ENCODE data around the gene ACSS3. TPM values are rescaled to one million over a fixed set of nuclear protein-coding genes. Genes with fewer than 3 reads are reported as not detected.
"Not testable (repeated sequence)": the region's sequence is repeated elsewhere in the genome, so short reads cannot be mapped to it uniquely, and the experiment has no call there.

ACSS3 gene
- total RNA-seq, 3 donors from 2014 or later = 0.11 TPM; not detected in 2

GRCh38 chr12:81083906-81084513, 6.1 kb downstream of the ACSS3 start:
- Mint-ChIP-seq H3K4me1 (ENCODE audit: low read depth) (no peaks in the 10 kb centered on the region), H3K4me3 (no peak overlapping the region)

GRCh38 chr12:81084811-81085350, 7.0 kb downstream of the ACSS3 start:
- DNase-seq (no peak), ATAC-seq (no peak)
- Mint-ChIP-seq H3K9me3 (peaks cover 8% of the 10 kb centered on the region), H3K36me3 (ENCODE audit: insufficient read depth) (no peaks in the 10 kb centered on the region), H3K4me3 (no peak overlapping the region), H3K4me1 (ENCODE audit: low read depth) (no peaks in the 10 kb centered on the region), H3K27me3 (ENCODE audit: low read depth) (no peaks in the 10 kb centered on the region)

More at GRCh38 chr12:81083906-81084513, 6.1 kb downstream of the ACSS3 start:
- Mint-ChIP-seq H3K27me3 (ENCODE audit: low read depth) (peaks cover 2% of the 10 kb centered on the region), H3K36me3 (ENCODE audit: insufficient read depth) (no peaks in the 10 kb centered on the region), H3K9me3 (peaks cover 8% of the 10 kb centered on the region)
- ATAC-seq (no peak), DNase-seq (no peak)

GRCh38 chr12:81085832-81086231, 8.0 kb downstream of the ACSS3 start:
- Mint-ChIP-seq H3K4me3 (no peak overlapping the region), H3K4me1 (ENCODE audit: low read depth) (no peaks in the 10 kb centered on the region), H3K9me3 (peaks cover 8% of the 10 kb centered on the region), H3K27me3 (ENCODE audit: low read depth) (no peaks in the 10 kb centered on the region), H3K36me3 (ENCODE audit: insufficient read depth) (no peaks in the 10 kb centered on the region)
- ATAC-seq (no peak), DNase-seq (no peak)

GRCh38 chr12:81086342-81086741, 8.5 kb downstream of the ACSS3 start:
- ATAC-seq = no peak
- H3K9me3 Mint-ChIP-seq = peaks cover 8% of the 10 kb centered on the region
- no peak overlapping the region for H3K4me3 Mint-ChIP-seq

GRCh38 chr12:81088221-81088620, 10.3 kb downstream of the ACSS3 start:
- Mint-ChIP-seq H3K27me3 (ENCODE audit: low read depth) (no peaks in the 10 kb centered on the region), H3K9me3 (peaks cover 8% of the 10 kb centered on the region), H3K4me3 (no peak overlapping the region), H3K36me3 (ENCODE audit: insufficient read depth) (no peaks in the 10 kb centered on the region), H3K4me1 (ENCODE audit: low read depth) (no peaks in the 10 kb centered on the region)
- no peak for DNase-seq
- ATAC-seq = no peak

More at GRCh38 chr12:81086342-81086741, 8.5 kb downstream of the ACSS3 start:
- H3K36me3 Mint-ChIP-seq (ENCODE audit: insufficient read depth) = no peaks in the 10 kb centered on the region
- DNase-seq = no peak
- no peaks in the 10 kb centered on the region for H3K4me1 Mint-ChIP-seq (ENCODE audit: low read depth)
- H3K27me3 Mint-ChIP-seq (ENCODE audit: low read depth) = no peaks in the 10 kb centered on the region

GRCh38 chr12:81089412-81089811, 11.5 kb downstream of the ACSS3 start:
- H3K4me3 Mint-ChIP-seq = no peak overlapping the region
- no peaks in the 10 kb centered on the region for H3K4me1 Mint-ChIP-seq (ENCODE audit: low read depth)
- peaks cover 3% of the 10 kb centered on the region for H3K9me3 Mint-ChIP-seq
- no peaks in the 10 kb centered on the region for H3K36me3 Mint-ChIP-seq (ENCODE audit: insufficient read depth)
- DNase-seq (no peak), ATAC-seq (no peak)
- H3K27me3 Mint-ChIP-seq (ENCODE audit: low read depth) = no peaks in the 10 kb centered on the region

GRCh38 chr12:81092053-81092452, 14.2 kb downstream of the ACSS3 start:
- no peak overlapping the region for H3K4me3 Mint-ChIP-seq
- no peaks in the 10 kb centered on the region for H3K27me3 Mint-ChIP-seq (ENCODE audit: low read depth)
- no peak for DNase-seq
- no peaks in the 10 kb centered on the region for H3K4me1 Mint-ChIP-seq (ENCODE audit: low read depth)
- no peak for ATAC-seq
- H3K9me3 Mint-ChIP-seq = no peaks in the 10 kb centered on the region
- no peaks in the 10 kb centered on the region for H3K36me3 Mint-ChIP-seq (ENCODE audit: insufficient read depth)

- Mint-ChIP-seq H3K27me3 (ENCODE audit: low read depth) (no peaks in the 10 kb centered on the region), H3K9me3 (no peaks in the 10 kb centered on the region), H3K4me1 (ENCODE audit: low read depth) (no peaks in the 10 kb centered on the region), H3K4me3 (no peak overlapping the region), H3K36me3 (ENCODE audit: insufficient read depth) (no peaks in the 10 kb centered on the region)
- DNase-seq = no peak
- ATAC-seq = no peak
Observed at GRCh38 chr12:81094718-81095360, 17.0 kb downstream of the ACSS3 start.

GRCh38 chr12:81095501-81096232, 17.8 kb downstream of the ACSS3 start:
- no peak for DNase-seq
- no peak overlapping the region for H3K4me3 Mint-ChIP-seq
- no peak for ATAC-seq
- no peaks in the 10 kb centered on the region for H3K27me3 Mint-ChIP-seq (ENCODE audit: low read depth)
- no peaks in the 10 kb centered on the region for H3K9me3 Mint-ChIP-seq
- no peaks in the 10 kb centered on the region for H3K36me3 Mint-ChIP-seq (ENCODE audit: insufficient read depth)
- no peaks in the 10 kb centered on the region for H3K4me1 Mint-ChIP-seq (ENCODE audit: low read depth)

GRCh38 chr12:81105687-81106086, 27.8 kb downstream of the ACSS3 start:
- no peak overlapping the region for H3K4me3 Mint-ChIP-seq
- H3K9me3 Mint-ChIP-seq = peaks cover 5% of the 10 kb centered on the region
- DNase-seq (no peak), ATAC-seq (no peak)
- H3K4me1 Mint-ChIP-seq (ENCODE audit: low read depth) = no peaks in the 10 kb centered on the region
- H3K36me3 Mint-ChIP-seq (ENCODE audit: insufficient read depth) = no peaks in the 10 kb centered on the region
- no peaks in the 10 kb centered on the region for H3K27me3 Mint-ChIP-seq (ENCODE audit: low read depth)

GRCh38 chr12:81114226-81114625, 36.3 kb downstream of the ACSS3 start:
- Mint-ChIP-seq H3K4me3 (no peak overlapping the region), H3K4me1 (ENCODE audit: low read depth) (no peaks in the 10 kb centered on the region), H3K36me3 (ENCODE audit: insufficient read depth) (no peaks in the 10 kb centered on the region), H3K9me3 (peaks cover 5% of the 10 kb centered on the region), H3K27me3 (ENCODE audit: low read depth) (no peaks in the 10 kb centered on the region)
- DNase-seq (no peak), ATAC-seq (no peak)

- ATAC-seq; H3K36me3 Mint-ChIP-seq (ENCODE audit: insufficient read depth); H3K27me3 Mint-ChIP-seq (ENCODE audit: low read depth); H3K4me1 Mint-ChIP-seq (ENCODE audit: low read depth); H3K4me3 Mint-ChIP-seq; DNase-seq: not testable (repeated sequence)
- H3K9me3 Mint-ChIP-seq = peaks cover 11% of the 10 kb centered on the region
Observed at GRCh38 chr12:81119069-81119468, 41.2 kb downstream of the ACSS3 start.

- DNase-seq (no peak), ATAC-seq (no peak)
- Mint-ChIP-seq H3K4me1 (ENCODE audit: low read depth) (no peaks in the 10 kb centered on the region), H3K36me3 (ENCODE audit: insufficient read depth) (no peaks in the 10 kb centered on the region), H3K27me3 (ENCODE audit: low read depth) (no peaks in the 10 kb centered on the region), H3K9me3 (peaks cover 17% of the 10 kb centered on the region), H3K4me3 (no peak overlapping the region)
Observed at GRCh38 chr12:81120961-81121360, 43.1 kb downstream of the ACSS3 start.

GRCh38 chr12:81123611-81124010, 45.7 kb downstream of the ACSS3 start:
- H3K9me3 Mint-ChIP-seq = peaks cover 17% of the 10 kb centered on the region
- no peaks in the 10 kb centered on the region for H3K4me1 Mint-ChIP-seq (ENCODE audit: low read depth)
- no peaks in the 10 kb centered on the region for H3K36me3 Mint-ChIP-seq (ENCODE audit: insufficient read depth)
- H3K4me3 Mint-ChIP-seq = no peak overlapping the region
- ATAC-seq (no peak), DNase-seq (no peak)
- H3K27me3 Mint-ChIP-seq (ENCODE audit: low read depth) = no peaks in the 10 kb centered on the region
